NCI-H2196 (cell line): ENCODE measurements around the gene GZMH.
"Not testable (repeated sequence)": the region's sequence is repeated elsewhere in the genome, so short reads cannot be mapped to it uniquely, and the experiment has no call there.

Experiments used
- DNase-seq: peaks from one replicate; lab custom pipeline; 2025; ENCODE audit not compliant: unreplicated experiment; lab: John Stamatoyannopoulos, UW

GZMH gene, protein sequence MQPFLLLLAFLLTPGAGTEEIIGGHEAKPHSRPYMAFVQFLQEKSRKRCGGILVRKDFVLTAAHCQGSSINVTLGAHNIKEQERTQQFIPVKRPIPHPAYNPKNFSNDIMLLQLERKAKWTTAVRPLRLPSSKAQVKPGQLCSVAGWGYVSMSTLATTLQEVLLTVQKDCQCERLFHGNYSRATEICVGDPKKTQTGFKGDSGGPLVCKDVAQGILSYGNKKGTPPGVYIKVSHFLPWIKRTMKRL

DNA sequence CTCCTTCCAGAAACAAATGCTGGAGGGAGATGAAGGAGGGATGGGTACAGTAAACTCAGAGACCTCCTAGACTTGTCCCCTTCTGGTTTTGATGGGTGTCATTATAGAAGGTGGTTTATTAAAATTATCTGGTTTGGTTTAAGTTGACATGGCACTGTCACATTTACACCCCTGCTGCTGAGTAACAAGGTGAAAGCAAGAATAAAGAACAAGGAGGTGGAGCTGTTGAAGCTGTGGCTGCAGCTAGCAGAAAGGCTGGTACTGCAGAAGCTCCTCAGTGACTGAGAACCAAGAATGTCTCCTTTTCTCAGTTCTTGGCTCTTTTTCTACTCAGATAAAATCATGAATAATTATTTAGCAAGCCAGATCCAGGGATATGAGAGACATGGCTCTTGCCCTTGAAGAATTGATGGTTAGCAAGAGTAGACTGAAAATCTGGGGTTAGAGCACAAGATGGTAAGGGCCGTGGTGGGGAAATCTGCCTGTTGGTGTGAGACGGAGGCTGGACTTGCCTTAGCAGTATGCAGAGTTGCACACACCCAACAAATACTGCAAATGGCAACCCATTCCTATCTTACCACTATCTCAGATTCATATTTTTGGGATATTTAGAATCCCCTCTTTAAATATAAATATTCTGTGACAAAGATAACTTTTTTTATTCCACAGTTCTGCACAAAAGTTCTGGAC lies at the start of gene GZMH:
GZMH (minus strand) TSS at position 31 of the 690 bp plus-strand sequence. CDS start 72 bp downstream, outside the sequence.
- DNase-seq: no peak

DNA sequence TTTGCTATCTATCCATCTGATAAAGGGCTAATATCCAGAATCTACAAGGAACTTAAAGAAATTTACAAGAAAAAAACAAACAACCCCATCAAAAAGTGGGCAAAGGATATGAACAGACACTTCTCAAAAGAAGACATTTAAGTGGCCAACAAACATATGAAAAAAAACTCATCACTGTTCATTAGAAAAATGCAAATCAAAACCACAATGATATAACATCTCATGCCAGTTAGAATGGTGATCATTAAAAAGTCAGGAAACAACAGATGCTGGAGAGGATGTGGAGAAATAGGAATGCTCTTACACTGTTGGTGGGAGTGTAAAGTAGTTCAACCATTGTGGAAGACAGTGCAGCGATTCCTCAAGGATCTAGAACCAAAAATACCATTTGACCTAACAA lies 38.9 kb upstream of the GZMH start:
- not testable (repeated sequence) for DNase-seq

DNA sequence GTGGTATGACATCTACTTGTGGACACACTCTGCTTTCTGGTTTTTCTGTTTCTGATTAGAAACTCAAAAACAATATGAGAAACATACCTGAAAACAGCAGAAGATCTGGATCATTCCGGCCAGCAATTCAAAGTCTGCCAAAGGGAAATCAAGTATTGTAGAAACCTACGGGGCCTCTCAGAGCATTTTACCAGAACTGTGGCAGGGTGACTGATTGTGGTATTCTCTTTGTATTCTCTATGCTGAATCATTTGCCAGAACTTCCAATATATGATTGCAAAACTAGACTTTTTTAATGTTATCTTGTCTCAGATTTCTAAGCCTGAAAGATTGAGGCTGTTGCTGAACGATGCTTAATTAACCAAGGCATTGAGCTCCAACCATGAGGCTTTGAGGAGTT lies 30.4 kb upstream of the GZMH start:
- no peak for DNase-seq

DNA sequence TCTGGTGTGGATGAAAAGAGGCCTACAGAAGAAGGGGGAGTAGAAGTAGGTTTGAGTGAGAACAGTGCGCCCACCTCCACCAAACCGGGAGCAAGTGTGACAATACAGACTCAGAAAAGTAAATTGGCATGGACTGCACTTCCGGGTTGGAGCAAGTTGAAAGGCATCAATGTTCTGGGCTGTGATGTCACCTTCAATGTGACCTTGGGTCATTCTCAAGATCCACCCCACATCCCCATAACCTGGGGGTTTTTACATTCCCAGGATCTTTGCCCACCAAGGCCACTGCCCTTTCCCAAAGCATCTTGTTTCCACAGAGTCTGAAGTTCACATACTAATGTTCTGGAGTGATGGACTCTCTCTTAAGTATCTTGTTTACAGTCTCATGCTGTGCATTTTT lies 29.8 kb upstream of the GZMH start:
- no peak for DNase-seq

DNA sequence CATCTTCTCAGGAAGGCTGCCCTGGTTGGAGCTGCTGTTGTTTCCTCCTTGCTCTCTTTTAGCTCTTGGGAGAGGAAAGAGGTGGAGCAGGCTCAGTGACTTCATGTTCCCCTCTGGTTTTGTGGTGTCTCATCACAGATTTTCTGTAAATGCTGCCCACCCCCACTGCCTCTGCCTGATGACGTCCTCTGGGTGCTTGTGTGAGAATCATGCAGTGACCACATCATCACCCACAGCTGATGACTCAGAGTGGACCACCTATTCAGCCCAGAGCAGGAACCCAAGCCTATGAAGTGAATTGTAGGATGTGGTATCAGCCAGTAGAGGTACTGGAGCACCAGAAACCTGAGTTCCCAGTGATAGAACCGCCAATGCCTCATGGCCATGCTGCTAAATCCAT lies 24.7 kb upstream of the GZMH start, which contains the start of gene GZMB:
GZMB (minus strand) TSS at position 33 of the 400 bp plus-strand sequence; CDS start at position 3, 30 bp downstream.
- no peak for DNase-seq

DNA sequence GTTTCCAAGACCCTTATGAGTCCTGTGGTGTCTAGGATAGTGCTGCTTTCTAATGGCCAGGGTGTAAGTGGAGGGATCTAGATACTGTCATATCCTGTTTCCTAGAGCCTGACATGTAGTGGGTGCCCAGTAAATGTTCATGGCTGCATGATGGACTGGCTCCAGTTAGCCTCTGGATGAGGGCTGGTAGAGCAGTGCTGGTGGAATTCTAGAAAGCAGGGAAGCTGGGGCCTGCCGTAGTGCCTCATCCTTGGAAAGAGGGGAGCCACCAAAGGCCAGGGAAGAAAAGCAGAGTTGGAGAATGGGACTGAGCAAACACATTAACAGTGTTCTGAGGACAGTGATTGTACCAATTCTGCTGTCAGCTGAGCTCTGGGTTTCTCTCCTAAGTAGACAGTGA lies 23.9 kb upstream of the GZMH start:
- DNase-seq: no peak

DNA sequence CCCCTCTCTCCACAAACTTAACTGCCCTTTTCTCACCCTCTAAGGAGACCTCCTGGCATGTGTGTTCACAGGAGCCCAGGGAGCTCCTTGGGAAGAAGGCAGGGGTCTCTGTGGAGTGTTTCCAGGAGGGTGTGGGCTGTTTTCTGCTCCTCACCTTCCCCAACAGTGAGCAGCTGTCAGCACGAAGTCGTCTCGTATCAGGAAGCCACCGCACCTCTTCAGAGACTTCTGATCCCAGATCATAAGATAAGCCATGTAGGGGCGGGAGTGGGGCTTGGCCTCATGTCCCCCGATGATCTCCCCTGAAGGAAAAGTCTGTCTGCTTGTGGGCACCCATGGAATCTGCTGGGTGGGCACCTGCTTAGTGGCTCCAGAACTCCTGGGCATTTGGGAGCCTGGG lies 23.3 kb upstream of the GZMH start:
- DNase-seq: no peak

DNA sequence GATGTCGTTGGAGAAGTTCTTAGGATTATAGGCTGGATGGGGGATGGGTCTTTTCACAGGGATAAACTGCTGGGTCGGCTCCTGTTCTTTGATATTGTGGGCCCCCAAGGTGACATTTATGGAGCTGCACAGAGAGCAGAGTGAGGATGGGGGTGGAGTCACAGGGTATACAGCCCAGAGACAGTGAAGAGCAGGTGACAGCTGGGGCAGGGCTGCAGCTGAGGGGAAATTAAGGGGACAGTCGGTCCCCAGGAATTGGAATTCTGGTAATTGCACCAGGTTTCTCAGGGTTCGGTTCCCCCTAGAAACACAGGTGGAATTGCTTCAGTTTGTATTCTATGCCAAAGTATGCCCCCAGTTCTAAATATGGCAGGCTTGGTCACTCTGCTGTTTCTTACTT lies 22.9 kb upstream of the GZMH start:
- DNase-seq: no peak

DNA sequence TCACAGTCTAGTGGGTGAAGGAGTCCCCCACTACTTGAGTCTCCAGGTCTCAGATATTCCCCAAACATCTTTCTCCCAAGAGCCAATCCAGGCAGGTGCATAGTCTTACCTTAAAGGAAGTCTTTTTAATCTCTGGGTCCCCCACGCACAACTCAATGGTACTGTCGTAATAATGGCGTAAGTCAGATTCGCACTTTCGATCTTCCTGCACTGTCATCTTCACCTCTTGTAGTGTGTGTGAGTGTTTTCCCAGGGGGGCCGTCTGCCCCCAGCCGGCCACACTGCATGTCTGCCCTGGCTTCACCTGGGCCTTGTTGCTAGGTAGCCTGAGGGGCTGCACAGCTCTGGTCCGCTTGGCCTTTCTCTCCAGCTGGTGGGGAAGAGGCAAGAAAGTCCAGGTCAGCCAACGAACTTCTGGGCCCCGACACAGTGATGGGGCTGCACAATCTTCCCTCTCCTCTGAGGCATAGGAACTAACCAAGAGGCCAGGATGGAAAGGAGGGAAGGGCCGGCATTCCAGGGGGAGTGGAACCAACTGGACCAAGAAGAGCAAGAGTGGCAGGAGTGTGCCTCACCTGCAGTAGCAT lies 22.4 kb upstream of the GZMH start:
- DNase-seq: no peak

DNA sequence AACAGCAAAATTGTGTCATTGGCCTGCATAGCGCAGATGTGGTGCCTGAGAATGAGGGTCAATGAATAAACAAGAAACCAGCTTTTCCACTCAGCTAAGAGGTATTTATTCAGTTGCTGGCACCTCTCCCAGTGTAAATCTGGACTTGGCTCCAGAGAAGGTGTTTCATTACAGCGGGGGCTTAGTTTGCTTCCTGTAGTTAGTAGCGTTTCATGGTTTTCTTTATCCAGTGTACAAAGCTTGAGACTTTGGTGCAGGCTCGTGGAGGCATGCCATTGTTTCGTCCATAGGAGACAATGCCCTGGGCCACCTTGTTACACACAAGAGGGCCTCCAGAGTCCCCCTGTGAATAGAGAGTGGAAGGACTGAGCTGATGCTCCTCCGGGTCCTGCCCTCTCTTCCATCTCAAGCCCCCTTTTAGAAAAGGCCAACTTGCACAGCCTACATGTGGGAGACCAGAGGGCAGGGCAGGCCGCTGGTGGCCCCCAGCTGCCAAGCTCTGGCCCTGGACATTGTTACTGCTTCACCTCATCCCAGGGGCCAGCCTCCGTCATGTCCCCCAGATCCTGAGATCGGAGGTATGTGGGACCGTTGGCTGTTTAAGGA lies 21.5 kb upstream of the GZMH start:
- peak; percentile 15 for DNase-seq

DNA sequence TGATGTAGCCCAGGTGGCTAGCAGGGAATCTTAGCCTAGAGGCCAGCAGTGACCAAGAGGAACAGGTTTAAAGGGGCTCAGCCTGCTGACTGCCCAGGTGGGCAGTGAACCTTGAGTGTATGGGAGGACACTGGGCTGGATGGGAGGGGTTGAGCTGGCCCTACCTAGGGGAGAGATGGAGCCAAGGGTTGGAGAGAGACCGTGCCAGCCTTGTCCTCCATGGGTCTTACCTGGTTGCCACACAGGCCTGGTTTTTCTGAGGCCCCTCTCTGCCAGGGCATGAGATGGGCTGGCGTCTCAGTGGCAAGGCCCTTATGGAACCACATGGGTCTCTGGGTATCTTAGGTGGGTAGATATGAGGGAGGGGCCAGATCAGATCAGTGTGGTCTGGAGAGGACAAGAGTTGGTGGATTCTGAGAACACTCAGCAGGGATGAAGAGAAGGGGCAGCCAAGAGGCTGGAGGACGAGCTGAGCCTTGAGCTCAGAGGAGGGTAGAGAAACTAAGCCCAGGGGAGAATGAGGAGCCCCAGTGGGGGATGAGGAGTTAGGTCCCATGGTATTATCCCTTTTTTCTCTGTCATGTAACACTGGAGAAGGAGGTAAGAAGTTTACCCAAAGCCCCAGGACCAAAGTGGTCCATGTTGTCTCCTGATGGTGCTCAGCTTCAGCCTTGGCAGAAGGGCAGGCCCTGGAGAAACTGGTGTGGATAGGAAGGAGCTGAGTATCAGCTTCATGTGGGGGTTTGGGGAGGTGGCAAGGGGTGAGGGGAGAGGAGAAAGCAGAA lies 20.8 kb upstream of the GZMH start:
- no peak for DNase-seq

DNA sequence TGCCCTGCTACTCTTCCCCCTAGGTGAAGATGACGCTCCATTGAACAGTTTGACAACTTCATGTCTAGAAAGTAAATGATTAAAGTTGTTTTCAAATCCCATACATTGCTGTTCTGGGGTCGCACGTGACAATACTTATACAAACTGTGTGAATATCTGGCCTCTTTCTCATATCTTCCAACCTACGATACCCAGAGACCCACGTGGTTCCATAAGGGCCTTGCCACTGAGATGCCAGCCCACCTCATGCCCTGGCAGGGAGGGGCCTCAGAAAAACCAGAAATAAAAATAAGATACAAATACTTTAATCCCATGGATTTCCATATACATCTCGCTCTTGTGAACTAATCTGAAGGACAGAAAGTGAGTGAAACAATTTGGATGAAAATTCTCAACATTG lies 20.0 kb upstream of the GZMH start:
- DNase-seq: no peak

DNA sequence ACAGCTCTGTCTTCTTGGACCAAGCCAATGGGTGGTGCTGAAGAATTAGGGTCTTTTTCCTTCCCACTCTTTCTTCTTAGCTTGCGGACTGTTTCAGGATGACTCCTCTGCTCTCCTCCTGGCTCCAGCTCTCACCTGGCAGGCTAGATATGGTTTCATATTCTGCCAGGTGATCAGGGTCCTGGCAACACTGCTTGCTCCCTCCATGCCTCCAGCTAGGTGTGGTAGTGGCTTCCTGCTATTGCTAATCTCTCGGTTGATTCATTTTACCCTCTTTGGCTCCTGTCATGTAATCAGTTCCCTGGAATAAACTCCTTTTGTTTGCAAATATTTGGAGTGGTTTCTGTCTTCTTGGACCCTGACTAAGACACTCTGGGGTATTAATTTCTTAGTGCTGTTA lies 4.3 kb upstream of the GZMH start:
- no peak for DNase-seq

DNA sequence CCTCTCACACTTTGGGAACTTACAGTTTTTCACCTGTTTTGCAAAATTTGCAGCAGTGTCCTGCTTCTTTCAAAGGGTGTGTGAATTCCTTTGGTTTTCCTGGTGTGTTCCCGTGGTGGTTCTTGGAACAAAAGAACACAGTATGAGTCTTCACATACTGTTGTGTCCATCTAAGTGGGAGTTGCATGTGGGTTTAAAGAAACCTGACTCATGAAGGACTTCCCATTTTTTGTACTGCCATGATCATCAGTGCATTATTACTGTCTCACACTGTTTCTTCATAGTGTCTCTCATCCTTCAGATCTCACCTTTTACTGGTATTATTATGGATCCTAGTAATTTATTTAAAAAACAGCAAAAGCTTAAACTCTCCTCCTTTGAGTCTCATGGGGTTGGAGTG lies 3.8 kb upstream of the GZMH start:
- DNase-seq: no peak

DNA sequence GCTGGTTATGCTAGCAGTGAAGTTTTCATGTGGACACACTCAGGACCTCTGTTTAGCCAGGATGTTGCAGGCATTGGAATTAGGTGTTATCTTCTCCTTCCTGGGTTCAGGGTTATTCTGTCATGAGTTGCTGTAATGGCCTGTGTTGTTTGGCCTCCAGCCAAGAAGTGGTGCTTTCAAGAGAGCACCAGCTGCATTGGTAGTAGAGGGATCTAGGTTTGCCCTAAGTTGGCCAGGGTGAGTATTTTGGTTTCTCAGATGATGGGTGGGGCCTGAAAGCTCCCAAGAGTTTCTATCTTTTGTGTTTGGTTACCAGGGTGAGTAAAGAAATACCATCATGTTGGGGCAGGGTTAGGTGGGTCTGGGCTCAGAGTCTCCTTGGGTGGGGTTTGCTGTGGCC lies 2.7 kb upstream of the GZMH start:
- no peak for DNase-seq

DNA sequence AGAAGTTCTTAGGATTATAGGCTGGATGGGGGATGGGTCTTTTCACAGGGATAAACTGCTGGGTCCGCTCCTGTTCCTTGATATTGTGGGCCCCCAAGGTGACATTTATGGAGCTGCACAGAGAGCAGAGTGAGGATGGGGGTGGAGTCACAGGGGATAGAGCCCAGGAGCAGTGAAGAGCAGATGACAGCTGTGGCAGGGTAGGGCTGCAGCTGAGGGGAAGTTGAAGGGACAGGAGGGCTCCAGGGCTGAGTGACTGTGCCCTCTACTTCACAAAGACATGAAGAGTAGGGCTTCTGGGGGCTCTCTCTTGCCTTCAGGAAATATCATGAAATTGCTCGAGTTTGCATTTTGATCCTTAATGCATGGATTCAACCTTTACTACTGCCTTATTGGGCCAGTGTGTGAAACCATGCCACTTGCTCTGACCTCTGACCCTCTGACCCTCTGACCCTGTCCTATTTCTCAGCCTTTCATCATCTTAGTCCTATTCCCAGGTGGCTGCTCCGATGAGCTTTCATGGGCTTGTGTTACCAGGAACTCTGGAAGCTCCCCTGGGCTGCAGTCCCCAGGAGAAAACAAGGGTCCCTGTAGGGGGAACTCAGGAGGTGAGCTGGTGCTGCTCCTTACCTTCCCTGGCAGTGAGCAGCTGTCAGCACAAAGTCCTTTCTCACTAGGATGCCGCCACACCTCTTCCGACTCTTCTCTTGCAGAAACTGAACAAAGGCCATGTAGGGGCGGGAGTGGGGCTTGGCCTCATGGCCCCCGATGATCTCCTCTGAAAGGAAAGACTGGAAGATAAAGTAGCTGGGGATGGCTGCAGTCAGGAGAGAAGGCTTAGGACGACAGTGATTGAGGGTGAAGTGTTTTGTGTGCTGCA lies 1.6 kb downstream of the GZMH start:
- no peak for DNase-seq

DNA sequence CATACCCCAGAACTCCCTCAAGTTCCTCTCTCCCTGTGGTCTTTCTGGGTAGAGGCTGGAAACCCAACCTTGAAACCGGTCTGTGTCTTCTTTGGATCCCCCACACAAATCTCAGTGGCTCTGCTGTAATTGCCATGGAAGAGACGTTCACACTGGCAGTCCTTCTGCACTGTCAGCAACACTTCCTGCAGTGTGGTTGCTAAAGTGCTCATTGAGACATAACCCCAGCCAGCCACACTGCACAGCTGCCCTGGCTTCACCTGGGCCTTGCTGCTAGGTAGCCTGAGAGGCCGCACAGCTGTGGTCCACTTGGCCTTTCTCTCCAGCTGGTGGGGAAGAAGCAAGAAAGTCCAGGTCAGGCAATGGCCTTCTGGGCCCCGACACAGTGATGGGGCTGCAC lies 2.4 kb downstream of the GZMH start:
- no peak for DNase-seq

DNA sequence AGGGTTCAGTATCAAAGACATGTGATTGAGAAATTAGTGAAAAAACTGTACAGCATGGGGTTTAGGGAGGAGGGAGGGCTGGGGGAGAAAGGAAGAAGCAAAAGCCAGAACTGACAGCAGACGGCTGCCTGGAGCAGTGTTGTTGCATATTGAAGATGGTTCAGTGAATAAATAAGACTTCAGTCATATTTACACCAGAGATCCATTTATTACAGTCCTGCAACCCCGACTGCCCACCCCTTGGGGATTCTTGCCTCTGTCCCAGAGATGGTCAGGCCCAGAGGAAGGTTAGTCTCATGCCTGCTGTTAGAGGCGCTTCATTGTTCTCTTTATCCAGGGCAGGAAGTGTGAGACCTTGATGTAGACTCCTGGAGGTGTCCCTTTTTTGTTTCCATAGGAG lies 3.2 kb downstream of the GZMH start:
- no peak for DNase-seq

DNA sequence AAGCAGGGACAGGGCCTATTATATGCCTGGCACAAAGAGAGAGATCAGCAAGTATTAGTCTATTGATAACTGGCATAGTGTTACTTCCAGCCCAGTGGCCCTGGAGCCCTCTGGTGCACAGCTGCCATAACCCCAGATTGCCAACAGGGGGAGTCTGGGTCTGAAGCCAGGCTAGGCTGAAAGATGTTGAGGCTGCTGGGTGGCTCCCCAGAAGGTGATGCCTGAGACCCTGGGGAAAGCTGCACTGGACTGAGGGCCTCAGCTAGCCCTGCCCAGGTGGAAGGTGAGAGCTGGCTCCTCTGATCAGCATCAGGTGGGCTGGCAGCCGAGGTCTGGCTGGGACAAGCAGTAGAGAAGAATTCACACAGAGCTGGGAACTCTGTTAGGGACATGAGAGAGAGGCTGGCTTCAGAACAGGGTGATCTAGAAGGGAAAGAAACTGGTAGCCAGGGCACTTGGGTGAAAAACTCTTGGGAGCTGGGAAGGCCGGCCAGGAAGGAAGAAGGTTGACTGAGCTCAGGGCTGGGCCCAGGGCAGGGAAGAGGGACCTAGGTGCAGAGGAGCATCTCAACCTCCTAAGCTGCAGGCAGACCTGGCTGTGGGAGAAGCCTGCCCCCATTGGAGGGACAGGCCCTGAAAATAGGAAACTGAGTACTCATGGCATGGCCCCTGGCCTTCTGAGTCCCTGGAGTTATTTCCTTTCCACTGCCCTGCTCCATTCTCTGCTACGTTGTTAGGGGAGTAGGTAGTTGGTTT lies 3.9 kb downstream of the GZMH start:
- DNase-seq: no peak

DNA sequence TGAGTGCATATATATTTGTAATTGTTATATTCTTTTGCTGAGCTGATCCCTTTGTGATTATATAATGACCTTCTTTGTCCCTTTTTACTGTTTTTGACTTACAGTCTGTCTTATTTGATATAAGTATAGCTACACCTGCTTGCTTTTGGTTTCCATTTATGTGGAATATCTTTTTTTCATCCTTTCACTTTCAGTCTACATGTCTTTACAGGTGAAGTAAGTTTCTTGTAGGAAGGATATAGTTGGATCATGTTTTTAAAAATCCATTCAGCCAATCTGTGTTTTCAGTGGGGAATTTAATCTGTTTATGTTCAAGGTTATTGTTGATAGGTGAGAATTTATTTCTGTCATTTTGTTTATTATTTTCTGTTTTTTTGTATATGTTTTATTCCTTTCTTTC lies 12.1 kb downstream of the GZMH start:
- no peak for DNase-seq
